ENCODE data around the gene NOPCHAP1.
A peak's percentile ranks its signal among the peaks of the same experiment; 100 is the strongest.
"Not testable (repeated sequence)": the region's sequence is repeated elsewhere in the genome, so short reads cannot be mapped to it uniquely, and the experiment has no call there.

NOPCHAP1 gene, protein sequence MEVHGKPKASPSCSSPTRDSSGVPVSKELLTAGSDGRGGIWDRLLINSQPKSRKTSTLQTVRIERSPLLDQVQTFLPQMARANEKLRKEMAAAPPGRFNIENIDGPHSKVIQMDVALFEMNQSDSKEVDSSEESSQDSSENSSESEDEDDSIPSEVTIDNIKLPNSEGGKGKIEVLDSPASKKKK

DNA sequence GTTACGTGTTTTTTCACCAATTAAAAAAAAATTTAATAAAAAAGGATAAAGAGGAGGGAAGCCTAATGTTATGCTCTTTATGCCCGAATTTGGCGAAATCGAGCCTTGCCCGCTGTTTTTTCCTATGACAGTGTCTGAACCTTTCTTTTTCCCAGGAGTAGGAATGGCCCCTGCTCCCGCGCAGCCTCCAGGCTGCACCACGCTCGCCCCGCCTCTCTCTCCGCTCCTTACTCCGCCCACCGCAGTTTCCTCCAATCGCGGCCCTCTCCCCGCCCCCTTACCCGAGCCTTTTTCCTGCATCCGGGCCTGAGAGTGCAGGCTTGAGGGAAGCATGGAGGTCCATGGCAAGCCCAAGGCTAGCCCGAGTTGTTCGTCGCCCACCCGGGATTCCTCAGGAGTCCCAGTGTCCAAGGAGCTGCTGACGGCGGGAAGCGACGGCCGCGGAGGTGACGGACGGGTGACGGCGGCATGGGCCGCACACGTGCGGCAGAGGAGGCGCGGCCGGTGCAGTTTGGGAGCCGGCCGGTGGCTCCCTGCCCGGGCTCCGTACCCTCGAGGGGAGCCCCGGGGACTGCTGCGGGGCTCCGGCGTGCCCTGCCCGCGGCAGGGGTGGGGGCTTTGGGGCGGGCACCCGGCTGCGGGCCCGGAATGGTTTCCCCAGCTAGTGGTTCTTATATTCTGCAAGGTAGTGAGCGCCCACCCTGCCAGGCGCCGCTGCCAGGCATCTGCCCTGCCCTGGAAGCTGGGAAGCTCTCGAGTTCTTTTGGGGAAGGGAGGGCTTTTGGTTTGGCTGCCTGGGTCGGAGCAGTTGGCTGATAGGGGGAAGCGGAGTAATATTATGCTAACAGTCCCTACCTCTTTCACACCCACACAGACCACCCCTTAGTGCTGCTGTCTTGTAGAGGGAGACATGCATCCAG is at the start of gene NOPCHAP1:
Gene NOPCHAP1, plus strand, starts transcription at position 295 of the 920 bp plus-strand sequence. Its CDS starts 37 bp downstream, at position 332.
- DNase-seq, result peak; percentile 85

DNA sequence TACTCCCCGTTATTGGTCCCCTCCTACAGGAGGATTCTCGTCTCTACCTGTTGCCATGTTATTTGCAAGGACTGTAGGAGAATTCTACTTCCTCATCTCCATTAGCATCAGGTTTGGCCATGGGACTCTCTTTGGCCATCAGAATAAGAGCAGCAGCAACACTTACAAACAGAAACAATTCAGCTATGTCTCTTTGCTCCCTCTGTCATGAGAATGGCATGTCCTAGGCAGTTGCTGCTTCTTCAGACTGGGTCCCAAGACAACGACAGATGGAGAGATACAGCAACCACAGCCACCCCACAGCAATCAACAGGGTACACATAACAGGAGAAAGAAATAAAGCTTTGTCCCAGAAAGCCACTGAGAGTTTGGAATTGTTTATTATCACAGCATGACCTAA is 47.7 kb upstream of the NOPCHAP1 start:
- no peak for DNase-seq

DNA sequence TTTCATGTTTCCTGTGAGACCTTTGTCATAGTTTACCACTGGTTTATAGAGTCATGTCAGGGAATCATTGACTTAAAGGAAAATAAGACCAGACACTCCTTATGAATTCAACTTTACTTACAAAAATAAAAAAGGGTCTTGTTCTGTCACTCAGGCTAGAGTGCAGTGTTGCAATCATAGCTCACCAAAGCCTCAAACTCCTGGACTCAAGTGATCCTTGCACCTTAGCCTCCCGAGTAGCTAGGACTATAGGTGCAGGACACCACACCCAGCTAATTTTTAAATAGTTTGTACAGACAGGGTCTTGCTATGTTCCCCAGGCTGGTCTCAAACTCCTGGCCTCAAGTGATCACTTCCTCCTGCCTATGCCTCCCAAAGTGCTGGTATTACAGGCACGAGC is 47.0 kb upstream of the NOPCHAP1 start:
- DNase-seq, result no peak

DNA sequence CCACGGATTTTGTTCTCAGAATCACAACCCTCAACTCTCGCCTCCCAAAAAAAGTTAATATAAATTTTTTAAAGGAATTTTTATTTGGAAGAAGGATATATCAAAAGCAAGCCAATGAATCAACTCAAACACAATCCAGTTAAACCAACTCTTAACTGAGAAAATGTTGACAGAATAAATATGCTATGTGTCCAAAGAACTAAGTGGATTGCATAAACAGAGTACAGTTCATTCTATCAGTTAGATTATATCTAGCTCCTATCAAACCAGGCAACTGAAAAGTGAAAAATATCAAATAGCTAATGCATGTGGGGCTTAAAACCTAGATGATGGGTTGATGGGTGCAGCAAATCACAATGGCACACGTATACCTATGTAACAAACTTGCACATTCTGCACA is 44.7 kb upstream of the NOPCHAP1 start:
- no peak for DNase-seq

DNA sequence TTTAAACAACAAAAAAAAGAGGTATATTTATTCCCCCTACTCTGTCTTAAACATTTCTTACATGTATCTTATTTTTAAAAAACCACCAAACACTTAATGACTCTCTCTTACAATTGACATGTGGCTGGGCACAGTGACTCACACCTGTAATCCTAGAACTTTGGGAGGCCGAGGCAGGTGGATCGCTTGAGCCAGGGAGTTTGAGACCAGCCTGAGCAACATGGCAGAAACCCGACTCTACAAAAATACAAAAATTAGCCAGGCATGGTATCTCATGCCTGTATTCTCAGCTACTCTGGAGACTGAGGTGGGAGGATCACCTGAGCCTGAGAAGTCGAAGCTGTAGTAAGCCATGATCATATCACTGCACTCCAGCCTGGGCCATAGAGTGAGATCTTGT is 44.0 kb upstream of the NOPCHAP1 start:
- no peak for DNase-seq

DNA sequence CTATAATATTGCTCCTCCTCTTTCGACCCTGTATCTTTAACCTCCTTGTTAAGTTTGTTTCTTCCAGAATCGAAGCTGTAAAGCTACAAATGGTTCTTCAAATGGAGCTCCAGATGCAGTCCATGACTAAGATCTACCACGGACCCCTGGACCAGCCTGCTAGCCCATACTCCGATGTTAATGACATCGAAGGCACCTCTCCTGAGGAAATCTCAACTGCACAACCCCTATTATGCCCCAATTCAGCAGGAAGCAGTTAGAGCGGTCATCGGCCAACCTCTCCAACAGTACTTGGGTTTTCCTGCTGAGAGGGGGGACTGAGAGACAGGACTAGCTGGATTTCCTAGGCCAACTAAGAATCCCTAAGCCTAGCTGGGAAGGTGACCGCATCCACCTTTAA is 42.7 kb upstream of the NOPCHAP1 start:
- DNase-seq, result not testable (repeated sequence)

DNA sequence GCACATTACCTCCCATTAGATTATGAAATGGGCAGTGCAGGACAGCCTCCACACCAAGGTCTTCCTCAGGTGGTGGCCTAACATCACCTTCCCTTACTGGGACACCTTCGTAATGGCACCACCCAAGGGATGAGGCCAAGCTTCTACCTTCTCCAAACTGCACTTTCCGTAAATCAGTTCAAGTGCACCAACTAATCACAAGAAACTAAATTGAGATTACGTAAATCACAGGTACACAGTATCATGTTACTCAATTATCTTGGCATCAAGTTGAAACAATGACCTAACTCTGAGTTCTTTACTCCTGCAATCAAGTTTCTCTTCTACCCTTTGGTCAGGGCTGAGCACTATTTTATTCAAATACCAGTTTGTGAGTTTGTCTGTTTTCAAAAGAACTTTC is 41.9 kb upstream of the NOPCHAP1 start:
- no peak for DNase-seq

DNA sequence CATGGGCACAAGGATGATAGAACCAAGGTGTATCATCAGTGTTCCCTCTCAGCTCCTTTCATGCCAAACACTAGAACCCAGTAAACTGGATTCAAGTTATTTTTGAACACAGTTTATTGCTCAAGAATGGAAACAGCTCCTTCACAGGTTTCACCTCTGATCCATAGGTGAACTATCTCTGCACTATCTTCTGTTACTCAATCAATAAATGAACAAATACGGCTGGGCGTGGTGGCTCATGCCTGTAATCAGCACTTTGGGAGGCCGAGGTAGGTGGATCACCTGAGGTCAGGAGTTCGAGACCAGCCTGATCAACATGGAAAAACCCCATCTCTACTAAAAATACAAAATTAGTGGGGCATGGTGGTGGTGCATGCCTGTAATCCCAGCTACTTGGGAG is 37.4 kb upstream of the NOPCHAP1 start:
- DNase-seq, result not testable (repeated sequence)

DNA sequence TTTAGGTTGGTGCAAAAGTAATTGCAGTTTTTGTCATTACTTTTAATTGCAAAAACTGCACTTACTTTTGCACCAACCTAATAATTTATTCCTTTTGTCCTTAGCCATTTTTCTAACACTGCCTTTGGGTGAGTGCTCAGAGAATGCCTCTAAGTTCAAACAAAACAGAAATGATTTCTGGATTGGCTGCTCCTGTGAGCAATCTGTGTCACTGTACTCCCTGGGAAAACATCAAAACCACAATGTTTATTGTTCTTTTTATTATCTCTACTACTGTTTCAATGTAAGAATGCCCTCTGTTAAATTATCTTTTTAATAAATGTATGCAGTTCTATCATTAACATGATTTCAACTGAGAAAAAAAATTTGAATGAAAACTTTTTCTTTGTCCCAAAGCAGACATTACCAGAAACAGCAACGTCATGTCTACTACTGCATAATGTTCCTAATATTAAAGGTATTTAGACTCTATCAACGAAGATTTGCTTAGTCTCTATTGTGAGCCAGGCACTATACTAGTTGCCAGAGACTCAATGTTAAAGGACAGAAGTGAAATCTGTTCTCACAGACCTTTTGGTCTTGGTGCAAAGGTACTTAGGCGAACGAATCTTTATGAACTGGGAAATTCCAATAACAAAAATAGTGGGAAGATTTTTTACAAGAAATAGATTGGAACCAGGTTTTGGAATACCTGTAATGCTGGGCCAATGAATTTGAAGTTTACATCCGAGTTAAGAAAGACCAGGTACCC is 34.2 kb upstream of the NOPCHAP1 start:
- DNase-seq, result peak; percentile 30

DNA sequence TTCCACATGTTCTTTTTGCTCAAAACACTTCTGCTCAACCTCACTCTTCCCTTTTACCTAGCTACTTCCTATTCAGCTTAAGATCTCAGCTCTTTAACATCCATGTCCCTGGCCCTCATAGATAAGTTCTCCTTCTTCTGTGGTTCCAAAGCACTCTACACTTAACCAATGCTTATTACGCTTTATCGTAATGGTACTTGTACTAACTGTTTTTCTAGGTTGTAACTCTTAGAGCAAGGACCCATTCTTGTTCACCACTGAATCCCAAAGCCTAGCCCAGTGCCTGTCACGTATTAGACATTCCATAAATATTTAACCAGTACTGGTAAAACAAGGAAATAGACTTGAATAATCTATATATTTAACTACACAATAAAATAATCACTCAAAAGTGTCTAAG is 33.3 kb upstream of the NOPCHAP1 start:
- no peak for DNase-seq

DNA sequence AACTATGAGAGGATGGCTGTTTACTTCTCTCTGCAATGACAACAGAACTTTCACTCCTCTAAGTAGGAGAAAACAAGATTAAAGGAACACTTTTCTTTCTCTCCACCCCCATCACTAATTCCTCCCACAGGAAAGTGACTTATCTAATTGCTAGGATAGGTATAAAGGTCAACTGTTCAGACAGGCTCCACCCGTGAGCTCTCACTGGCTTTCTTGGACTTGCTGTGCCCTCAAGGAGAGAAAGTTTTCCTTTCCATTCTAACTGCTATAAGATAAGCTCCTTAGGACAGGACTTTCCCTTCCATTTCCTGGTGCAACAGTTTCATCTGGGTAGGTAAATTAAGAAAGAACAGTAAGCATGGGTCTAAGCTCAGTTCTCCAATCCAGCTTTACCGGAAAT is 32.8 kb upstream of the NOPCHAP1 start:
- DNase-seq, result no peak

DNA sequence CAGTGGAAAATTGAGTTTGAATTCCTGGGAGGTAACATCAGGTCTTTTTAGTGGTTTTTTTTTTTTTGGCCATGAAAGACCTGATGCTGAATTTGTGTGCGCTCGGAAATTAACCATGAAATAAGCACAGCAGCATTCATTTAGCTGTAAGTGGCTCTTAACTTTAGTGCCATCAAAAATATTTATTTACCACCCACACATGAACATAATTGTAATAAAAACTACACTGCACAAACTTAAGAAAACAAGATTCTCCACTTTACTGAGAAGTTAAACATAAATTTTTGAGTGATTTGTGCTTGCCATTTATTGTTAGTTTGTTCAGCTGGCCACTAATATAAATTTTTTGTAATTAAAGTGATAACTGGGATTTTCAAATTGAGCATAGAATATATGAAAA is 30.4 kb upstream of the NOPCHAP1 start:
- DNase-seq, result no peak

DNA sequence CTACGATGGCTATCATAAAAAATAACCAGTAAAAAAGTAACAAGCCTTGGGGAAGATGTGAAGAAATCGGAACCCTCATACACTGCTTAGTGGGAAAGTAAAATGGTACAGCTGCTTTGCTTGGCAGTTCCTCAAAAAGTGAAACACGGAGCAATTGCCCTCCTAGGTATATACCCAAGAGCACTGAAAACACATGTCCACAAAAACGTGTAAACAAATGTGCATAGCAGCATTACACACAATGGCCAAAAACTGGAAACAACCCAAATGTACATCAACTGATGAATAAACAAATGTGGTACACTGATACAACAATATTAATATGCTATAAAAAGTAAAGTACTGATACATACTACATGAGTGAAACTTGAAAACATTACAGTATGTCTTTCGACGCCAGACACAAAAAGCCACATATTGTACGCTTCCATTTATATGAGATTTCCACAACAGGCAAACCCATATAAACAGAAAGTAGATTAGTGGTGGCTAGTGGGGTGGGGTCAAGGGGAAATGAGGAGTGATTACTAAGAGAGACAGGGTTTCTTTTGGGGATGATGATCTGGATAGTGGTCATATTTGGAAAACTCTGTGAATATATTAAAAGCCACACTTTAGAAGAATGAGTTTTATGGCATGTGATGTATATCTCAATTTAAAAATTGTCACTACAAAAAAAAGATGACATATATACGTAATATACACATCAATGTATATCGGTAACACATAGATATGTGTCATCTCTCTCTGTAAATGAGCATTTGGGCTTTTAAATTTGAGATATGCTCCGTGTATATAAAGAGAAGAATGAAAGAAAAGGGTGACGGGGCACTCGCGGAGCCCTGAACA is 29.0 kb upstream of the NOPCHAP1 start:
- DNase-seq, result no peak

DNA sequence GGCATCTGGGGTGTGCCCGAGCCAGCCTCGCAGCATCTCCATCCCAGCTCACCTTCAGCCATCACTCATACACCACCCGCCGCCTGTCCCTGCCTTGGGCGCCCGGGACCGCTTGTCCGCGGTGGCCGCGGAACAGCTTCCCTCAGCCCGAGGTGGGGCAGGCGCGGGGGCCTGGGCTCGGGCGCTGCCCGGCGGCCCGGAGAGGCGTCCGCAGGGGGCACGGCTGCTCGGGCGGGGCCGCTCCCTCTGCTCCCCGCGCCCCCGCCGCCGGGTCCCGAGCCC is 28.5 kb upstream of the NOPCHAP1 start:
- no peak for DNase-seq

DNA sequence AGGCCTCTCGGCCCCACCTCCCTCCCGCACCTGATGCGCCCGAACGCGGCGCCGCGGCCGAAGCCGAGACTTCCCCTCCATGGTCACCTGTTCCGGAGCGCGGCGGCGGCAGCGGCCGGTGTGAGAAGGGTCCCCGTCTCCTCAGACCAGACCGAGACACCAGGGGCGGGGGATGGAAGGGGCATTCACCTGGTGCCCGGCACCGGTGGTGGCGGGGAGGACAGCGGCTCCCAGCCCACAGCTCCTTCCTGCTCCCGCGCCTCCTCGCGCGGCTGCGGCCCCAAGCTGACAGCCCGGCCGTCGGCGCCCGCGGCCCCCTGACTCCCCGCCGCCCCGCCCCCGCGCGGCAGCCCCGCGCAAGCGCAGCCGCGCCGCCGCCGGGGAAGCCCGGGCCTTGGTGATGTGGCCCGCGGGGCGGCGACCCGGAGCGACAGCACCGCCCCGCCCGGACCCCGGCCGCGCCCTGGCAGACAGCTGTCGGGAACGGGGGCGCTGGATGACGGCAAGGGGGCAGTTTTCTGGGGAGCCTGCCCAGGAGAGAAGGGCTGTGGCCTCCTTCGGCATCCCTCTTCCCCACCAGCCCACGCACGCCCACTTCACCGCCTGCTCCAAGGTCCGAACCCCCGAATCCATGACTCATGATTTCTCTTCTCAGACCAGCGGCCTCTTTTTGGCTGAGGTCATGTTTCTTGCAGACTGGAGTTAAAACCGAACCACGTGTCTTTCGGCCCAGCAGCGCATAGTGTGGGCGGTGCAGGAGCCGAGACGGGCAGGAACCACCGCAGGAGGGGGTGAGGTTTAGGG is 27.9 kb upstream of the NOPCHAP1 start, which contains the start of gene SLC41A2:
Gene SLC41A2, minus strand, starts transcription at position 290 of the 804 bp plus-strand sequence. CDS start 29,763 bp downstream, outside the sequence.
- peak; percentile 88 for DNase-seq

DNA sequence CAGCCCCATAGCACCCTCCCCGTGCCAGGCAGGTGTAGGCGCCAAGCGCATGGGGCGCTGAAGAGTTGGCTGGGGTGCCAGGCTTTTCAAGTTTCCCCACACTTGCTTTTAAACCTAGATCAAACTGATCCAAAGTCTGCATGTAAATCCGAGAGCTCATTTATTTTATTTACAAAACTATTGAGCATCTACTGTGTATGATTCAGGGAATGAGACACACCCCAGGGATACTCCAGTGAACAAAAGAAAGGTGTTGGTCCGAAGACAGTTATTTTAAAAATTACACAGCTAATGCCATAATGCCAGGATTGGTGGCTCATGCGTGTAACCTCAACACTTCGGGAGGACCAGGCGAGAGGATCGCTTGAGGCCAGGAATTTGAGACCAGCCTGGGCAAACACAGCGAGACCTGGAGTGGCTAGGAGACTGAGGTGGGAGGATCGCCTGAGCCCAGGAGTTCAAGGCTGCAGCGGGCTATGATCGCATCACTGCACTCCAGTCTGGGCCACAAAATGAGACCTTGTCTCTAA is 27.2 kb upstream of the NOPCHAP1 start:
- DNase-seq, result no peak

DNA sequence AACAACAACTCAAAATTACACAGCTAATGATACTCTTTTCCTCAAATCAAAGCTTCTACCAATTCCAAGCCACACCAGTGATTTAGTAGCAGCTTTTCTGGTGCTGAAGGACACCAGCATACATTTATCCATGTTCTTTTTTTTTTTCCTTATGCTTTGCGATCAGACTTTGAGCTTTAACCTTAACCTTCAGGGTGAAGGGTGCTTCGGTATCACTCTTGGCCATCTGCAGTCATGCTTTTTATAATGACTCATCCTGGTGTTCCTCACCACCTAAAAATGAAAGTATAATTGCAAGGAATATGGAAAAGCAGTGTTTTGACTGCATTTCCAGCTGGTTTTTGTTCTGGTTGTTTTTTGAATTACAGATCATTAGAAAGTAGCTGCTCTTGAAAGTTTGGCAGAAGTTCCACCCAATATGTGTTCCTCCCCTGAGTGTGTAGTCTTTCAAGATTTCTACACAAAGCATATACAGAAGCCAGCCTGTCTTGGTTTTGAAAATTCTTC is 26.7 kb upstream of the NOPCHAP1 start:
- DNase-seq, result peak; percentile 56

DNA sequence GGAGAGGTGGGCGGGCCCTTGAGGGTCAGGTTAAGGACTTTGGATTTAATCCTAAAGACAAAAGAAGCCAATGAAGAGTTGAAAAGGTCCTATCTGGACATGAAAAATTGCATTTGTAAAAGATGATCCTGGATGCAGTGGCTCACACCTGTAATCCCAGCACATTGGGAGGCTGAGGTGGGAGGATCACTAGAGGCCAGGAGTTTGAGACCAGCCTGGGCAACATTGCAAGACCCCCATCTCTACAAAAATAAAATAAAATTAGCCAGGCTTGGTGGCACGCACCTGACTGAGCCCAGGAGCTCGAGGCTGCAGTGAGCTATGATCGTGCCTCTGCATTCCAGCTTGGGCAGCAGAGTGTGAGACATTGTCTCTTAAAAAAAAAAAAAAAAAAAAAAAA is 25.7 kb upstream of the NOPCHAP1 start:
- no peak for DNase-seq

DNA sequence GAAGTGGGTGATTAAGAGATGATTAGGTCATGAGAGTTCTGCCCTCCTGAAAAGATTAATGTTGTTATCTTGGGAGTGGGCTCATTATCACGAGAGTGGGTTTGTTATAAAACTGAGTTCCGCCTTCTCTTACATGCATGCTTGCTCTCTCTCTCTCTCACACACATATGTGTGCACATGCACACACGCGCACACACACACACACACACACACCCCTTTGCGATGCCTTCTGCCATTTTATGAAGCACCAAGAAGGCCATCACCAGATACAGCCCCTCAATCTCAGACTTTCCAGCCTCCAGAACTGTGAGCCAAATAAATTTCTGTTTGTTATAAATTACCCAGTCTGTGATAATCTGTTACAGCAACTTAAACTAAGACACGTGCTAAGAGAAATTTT is 22.4 kb upstream of the NOPCHAP1 start:
- no peak for DNase-seq

DNA sequence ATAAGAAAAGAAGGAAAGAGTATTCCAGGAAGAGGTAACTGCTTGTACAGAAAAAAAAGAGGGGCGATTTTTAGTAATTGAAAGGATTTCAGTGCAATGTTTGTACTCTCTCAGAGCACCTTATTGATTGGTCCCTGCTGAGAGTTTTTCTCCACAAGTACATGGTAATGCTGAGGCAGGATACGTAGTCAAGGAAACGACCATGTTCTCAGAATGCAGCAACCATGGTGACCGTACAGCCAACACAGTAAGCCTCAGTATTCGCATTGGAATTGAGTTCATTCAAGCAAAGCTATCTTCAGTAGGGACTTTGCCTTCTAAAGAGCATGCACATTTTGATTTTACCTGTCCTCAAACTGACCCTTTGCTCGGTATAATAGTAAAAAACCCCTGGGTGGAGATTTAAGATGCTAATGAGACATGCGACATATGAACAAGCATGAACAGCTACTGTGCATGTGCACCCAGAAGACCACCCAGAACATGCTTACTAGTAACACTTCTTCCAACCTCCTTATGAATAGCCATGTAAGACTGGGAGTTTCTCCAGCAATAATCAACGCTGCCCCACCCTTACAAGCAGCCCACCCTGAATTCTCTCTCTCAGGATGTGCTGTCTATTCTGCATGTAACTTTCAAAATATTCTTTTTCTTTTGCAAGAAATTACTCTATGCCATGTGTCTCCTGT is 21.8 kb upstream of the NOPCHAP1 start:
- DNase-seq, result no peak

DNA sequence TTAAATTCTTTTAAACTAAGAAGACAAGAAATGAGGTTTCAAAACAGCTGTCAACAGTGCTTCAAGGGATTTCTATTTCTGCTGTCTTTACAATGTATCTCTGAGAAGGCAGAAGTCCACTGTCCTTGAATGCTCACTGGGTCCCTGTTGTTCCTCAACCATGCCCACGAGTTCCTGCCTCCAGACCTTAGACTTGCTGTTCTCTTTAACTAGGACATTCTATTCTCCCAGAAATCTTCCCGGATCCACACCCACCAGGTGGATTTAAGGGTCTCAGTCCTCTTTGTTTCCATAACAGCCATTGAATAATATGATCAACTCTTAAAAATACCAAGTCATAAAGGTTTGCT is 21.3 kb upstream of the NOPCHAP1 start:
- no peak for DNase-seq

Measured in HCEC 1CT (cell line).